HL-60 (cell line): ENCODE results near the gene PRKAR1B.

Experiments
- DNase-seq, 2 experiments: peaks; one replicate each; pipeline ENCODE4 v3.0.0-alpha.2; 2010 to 2020; ENCODE audit warnings: low read depth in 1 of 2, low spot score in 1 of 2
- H3K27ac ChIP-seq: fragments of 250-450 bp; sonication (Bioruptor Pico); replicated peaks from 2 replicates; pipeline ENCODE4 v1.5.1; 2020; ENCODE audit warnings: mild to moderate bottlenecking, moderate library complexity
- H3K27me3 ChIP-seq: fragments of 250-450 bp; sonication (Bioruptor Pico); 2 replicates; pipeline ENCODE4 v1.5.1; 2021; ENCODE audit warnings: mild to moderate bottlenecking, moderate library complexity; ENCODE audit not compliant: insufficient read depth, poor library complexity, severe bottlenecking
- H3K4me3 ChIP-seq: replicated peaks from 2 replicates; pipeline ENCODE4 v1.5.1; 2011; ENCODE audit warnings: mild to moderate bottlenecking, control low read depth, low read length; ENCODE audit not compliant: insufficient read depth
- GABPA ChIP-seq: IDR thresholded peaks from 2 replicates; pipeline ENCODE4 v1.6.1; 2012; ENCODE audit warnings: low read depth
- POLR2AphosphoS5 ChIP-seq: IDR thresholded peaks from 2 replicates; pipeline ENCODE4 v1.6.1; 2012; ENCODE audit warnings: low read depth
- SPI1 ChIP-seq: IDR thresholded peaks from 2 replicates; pipeline ENCODE4 v1.6.1; 2012; ENCODE audit warnings: low read depth, mild to moderate bottlenecking, borderline replicate concordance
- TF ChIP-seq, protein P1 (sequence below): IDR thresholded peaks from one replicate; pipeline ENCODE4 v1.5.1; 2011; ENCODE audit warnings: low read length, control low read depth, inconsistent platforms; ENCODE audit not compliant: insufficient read depth
- TF ChIP-seq, protein P2 (sequence below): IDR thresholded peaks from 2 replicates; pipeline ENCODE4 v1.6.1; 2012; ENCODE audit warnings: low read depth; ENCODE audit not compliant: insufficient replicate concordance

PRKAR1B gene

GRCh38 chr7:772005-772294 lies 44.9 kb upstream of the PRKAR1B start:
- no peak overlapping the region for H3K4me3 ChIP-seq
- no peak for TF ChIP-seq POLR2AphosphoS5
- TF ChIP-seq, protein P1, sequence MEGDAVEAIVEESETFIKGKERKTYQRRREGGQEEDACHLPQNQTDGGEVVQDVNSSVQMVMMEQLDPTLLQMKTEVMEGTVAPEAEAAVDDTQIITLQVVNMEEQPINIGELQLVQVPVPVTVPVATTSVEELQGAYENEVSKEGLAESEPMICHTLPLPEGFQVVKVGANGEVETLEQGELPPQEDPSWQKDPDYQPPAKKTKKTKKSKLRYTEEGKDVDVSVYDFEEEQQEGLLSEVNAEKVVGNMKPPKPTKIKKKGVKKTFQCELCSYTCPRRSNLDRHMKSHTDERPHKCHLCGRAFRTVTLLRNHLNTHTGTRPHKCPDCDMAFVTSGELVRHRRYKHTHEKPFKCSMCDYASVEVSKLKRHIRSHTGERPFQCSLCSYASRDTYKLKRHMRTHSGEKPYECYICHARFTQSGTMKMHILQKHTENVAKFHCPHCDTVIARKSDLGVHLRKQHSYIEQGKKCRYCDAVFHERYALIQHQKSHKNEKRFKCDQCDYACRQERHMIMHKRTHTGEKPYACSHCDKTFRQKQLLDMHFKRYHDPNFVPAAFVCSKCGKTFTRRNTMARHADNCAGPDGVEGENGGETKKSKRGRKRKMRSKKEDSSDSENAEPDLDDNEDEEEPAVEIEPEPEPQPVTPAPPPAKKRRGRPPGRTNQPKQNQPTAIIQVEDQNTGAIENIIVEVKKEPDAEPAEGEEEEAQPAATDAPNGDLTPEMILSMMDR: no peak
- TF ChIP-seq SPI1: no peak
- TF ChIP-seq, protein P2, sequence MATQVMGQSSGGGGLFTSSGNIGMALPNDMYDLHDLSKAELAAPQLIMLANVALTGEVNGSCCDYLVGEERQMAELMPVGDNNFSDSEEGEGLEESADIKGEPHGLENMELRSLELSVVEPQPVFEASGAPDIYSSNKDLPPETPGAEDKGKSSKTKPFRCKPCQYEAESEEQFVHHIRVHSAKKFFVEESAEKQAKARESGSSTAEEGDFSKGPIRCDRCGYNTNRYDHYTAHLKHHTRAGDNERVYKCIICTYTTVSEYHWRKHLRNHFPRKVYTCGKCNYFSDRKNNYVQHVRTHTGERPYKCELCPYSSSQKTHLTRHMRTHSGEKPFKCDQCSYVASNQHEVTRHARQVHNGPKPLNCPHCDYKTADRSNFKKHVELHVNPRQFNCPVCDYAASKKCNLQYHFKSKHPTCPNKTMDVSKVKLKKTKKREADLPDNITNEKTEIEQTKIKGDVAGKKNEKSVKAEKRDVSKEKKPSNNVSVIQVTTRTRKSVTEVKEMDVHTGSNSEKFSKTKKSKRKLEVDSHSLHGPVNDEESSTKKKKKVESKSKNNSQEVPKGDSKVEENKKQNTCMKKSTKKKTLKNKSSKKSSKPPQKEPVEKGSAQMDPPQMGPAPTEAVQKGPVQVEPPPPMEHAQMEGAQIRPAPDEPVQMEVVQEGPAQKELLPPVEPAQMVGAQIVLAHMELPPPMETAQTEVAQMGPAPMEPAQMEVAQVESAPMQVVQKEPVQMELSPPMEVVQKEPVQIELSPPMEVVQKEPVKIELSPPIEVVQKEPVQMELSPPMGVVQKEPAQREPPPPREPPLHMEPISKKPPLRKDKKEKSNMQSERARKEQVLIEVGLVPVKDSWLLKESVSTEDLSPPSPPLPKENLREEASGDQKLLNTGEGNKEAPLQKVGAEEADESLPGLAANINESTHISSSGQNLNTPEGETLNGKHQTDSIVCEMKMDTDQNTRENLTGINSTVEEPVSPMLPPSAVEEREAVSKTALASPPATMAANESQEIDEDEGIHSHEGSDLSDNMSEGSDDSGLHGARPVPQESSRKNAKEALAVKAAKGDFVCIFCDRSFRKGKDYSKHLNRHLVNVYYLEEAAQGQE: no peak
- DNase-seq: no peak
- H3K27me3 ChIP-seq: no peaks in the 10 kb centered on the region
- no peak overlapping the region for H3K27ac ChIP-seq

DNA sequence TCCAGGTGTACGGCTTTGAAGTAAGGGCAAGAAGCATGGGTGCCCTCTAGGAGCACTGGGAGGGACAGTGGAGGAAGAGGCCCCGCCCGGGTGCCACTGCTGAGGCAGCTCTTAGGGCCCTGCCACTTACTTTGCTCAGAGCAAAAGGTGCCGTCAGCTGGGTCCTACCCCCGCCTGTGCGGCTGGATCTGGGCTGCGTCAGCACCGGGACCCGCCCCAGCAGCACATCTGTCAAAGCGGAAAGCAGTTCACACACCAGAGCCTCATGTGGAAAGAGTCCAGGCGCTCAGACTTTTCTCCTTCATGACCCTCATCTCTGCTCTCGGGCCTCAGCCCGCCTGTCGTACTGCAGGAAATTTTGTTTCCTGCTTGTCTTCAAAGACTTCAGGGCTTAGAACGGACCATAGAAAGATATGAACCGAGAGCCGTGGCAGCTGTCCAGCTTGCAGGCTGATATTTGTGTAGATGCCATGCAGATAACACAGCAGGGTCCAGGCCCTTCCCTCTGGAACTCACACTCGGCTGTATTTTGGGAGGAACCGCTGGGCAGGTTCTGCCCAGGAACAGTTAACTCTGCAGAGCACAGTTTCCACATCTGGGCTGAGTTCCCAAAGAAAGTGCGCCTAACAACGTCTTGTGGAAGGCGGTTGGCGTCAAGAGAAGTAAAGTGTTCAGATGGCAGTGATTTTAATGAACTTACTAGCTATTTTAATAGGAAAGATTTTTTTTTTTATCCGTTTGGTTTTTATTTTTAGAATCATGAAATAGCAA lies 44.3 kb upstream of the PRKAR1B start:
- TF ChIP-seq, protein P1: no peak
- TF ChIP-seq, protein P2: no peak
- TF ChIP-seq POLR2AphosphoS5 (no peak), SPI1 (no peak), GABPA (no peak)
- Histone ChIP-seq H3K4me3 (no peak overlapping the region), H3K27ac (no peak overlapping the region), H3K27me3 (no peaks in the 10 kb centered on the region)
- no peak for DNase-seq

DNA sequence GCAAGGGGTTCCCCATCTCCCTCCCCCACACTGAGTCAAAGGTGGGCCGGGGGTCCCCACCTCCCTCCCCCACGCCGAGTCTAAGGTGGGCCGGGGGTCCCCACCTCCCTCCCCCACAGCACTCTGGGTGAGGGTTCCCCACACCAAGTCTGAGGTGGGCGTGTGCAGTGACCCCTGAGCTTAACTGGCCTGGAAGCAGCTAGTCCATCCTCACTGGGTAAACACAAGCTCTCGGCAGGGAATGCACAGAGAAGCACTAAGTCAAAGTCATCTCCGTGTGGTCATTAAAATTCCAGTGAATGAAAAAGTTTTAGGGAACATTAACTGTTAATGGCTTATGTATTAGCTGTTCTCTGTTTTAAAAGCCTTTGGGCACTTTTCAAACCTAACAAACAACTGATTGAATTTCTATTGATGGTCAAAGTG lies 43.7 kb upstream of the PRKAR1B start:
- no peak for DNase-seq
- no peak overlapping the region for H3K27ac ChIP-seq
- H3K4me3 ChIP-seq: no peak overlapping the region
- H3K27me3 ChIP-seq: no peaks in the 10 kb centered on the region
- TF ChIP-seq SPI1 (no peak), POLR2AphosphoS5 (no peak), GABPA (no peak)
- TF ChIP-seq, protein P1: no peak
- TF ChIP-seq, protein P2: no peak
